SHP77 treated with DMSO at 0.1 percent for 48 hours (cell line): Measurements from ENCODE around the gene OR14J1.
"Not testable (repeated sequence)": the region's sequence is repeated elsewhere in the genome, so short reads cannot be mapped to it uniquely, and the experiment has no call there.

Source experiments
- DNase-seq: peaks from one replicate; lab custom pipeline; 2025; lab: John Stamatoyannopoulos, UW

OR14J1 gene, protein sequence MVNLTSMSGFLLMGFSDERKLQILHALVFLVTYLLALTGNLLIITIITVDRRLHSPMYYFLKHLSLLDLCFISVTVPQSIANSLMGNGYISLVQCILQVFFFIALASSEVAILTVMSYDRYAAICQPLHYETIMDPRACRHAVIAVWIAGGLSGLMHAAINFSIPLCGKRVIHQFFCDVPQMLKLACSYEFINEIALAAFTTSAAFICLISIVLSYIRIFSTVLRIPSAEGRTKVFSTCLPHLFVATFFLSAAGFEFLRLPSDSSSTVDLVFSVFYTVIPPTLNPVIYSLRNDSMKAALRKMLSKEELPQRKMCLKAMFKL

DNA sequence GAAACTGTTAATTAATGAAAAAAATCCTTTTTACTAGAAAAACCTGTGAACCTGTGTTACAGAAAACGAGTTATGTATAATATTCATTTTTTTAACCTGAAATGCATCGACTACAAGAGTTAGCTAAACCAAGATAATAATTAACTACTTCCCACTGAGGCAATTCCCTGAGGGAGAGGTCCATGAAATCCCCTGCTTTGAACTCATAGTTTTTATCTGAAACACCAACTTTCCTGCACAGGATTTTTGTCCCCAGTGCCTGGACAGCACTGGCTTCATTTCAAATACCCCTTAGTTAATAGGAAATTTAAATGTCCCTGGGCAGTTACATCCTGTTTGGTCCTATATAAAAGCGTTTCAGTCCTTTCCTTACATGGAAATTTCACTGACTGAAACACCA is at the start of gene OR14J1:
TSS of gene OR14J1 (plus strand) at position 386 of the 400 bp plus-strand sequence. CDS start 4,989 bp downstream, outside the sequence.
- no peak for DNase-seq

DNA sequence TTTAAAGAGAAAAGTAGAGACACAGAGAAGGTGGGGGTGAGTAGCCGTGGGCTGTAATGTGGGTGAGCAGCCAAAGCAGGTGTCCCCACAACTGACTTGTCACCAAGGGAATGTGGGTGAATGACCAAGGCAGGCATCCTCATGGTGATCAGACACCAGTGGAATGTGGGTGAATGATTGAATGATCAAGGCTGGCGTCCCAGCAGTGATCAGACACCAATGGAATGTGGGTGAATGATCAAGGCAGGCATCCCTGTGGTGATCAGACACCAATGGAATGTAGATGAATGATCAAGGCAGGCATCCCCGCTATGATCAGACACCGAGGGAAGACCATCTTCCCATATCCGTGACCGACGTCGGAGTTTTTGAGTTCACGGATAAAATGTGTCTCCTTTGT is 49.8 kb upstream of the OR14J1 start:
- DNase-seq: no peak

DNA sequence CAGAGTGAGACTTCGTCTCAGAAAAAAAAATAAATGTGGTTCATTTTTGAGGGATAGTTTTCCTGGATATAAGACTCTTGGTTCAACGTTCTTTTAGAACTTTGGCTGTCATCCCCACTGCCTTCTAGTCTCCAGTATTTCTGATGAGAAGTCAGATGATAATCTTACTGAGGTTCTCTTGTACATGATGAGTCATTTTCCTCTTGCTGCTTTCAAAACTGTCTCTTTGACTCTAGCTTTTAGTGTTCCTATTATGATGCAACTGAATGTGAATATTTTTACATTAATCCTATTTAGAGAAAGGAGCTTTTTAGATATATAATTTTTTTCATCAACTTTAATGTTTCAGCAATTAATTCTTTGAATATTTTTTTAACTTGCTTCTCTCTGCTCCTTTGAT is 46.0 kb upstream of the OR14J1 start:
- no peak for DNase-seq

DNA sequence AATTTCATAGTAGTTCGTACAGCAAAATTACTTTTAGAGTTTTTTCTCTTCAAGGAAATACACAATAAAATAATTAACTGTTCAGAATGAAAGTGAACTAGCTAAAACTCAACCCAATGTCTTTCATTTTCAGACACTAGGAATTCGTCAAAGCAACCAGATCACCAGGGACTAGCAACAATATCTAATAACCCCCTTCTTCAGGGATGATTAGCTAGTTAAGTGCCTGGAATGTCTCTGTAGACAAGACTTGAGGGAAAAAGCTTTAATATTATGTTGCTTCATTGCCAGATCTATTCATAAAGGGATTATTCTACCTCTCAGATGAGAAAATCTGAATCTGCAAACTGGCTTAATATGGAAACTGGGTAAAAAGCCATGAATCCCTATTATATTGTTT is 41.8 kb upstream of the OR14J1 start:
- DNase-seq: no peak

DNA sequence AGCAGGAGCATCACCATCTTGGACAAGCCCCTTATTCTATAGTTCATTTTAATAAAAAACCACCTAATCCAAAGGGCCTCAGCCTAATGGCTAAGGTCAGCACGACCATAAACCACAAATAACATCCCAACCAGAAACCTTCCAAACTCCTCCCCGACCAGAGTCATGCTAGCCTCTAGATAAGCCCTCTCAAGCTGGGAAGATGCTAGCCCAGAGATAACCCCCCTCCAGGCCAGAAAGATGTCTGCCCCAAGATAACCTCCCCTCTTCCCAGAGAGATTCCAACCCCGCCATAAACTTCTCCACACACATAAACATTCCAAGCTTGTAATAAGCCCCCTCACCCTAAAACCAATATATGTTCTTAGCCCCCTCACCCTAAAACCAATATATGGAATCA is 38.5 kb upstream of the OR14J1 start:
- DNase-seq: no peak

DNA sequence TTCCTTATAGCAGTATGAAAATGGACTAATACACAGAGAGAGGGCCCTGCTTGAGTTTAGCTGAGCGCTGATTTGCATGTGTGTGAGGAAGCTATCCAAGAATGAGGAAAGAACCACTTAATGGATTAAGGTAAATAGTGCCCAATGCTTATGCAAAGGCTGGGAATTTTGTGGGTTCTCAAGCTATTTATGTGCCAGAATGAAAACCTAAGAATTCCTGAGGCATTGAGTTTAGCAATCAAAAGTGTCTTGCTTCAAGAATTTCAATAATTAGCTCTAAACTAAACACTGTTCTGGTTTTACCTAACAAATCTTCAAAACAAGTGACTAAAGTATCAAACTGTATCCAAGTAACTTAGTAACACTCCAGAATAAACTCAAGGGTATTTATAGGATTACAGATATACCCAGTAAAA is 7.0 kb upstream of the OR14J1 start:
- DNase-seq: no peak

DNA sequence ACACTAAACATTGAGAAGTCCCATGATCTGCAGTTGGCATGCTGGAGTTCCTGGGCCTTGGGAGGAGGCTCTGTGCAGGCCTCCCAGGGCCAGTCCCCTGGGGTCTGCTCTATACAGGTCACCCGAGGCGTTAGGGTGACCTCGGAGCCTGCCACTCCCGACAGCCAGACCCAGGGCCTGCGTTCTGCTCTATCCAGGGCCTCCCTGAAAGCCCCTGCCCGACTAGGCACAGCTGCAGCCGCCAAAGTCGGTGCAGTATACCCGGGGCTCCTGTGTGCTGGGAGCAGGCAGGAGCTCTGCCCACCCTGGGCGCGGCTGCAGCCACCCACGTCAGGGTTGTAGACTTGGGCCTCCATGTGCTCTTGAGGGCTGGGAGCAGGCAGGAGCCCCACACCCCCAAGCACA is 6.3 kb upstream of the OR14J1 start:
- DNase-seq: no peak

DNA sequence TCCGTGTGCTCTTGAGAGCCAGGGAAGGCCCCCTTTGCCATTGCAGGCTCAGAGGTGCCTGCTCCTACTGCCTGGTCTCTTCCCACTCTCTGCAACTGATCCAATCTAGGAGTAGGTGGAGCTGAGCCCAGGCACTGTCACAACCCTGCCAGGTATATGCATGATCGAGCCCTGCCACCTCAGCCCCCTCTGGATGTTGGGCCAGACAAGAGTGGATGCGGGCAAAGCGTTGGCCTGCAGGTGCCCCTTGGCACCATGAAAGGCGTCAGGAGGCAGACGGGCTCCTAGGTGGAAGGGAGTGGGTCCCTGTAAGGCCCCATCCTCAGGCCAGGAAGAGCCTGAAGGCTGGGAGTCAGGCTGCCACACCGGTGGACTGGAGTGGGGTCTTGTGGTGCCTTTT is 5.9 kb upstream of the OR14J1 start:
- no peak for DNase-seq

DNA sequence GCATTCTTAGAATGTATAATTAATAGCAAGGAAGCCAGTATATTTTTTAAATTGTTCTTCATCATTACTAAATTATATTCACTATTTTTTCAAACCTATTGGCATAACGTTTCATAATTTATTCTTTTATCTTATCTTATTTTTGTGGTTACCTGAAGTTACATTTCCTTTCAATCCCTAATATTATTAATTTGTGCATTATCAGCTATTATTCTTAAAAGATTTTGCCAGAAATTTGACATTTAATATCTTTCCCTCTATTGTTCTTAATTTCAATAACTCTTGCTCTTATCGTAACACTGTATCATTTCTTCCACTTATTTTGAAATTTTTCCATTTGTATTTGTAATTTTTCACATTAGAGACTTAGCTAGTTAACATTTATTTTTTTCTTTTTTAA is 18.4 kb downstream of the OR14J1 start:
- DNase-seq: no peak

DNA sequence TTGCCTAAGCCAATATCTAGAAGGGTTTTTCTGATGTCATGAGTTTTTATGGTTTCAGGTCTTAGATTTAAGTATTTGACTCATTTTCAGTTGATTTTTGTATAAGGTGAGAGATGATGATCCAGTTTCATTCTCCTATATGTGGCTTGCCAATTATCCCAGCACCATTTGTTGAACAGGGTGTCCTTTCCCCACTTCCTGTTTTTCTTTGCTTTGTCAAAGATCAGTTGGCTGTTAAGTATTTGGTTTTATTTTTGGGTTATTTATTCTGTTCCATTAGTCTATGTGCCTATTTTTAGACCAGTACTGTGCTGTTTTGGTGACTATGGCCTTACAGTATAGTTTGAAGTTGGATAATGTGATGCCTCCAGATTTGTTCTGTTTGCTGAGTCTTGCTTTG is 21.8 kb downstream of the OR14J1 start:
- not testable (repeated sequence) for DNase-seq

DNA sequence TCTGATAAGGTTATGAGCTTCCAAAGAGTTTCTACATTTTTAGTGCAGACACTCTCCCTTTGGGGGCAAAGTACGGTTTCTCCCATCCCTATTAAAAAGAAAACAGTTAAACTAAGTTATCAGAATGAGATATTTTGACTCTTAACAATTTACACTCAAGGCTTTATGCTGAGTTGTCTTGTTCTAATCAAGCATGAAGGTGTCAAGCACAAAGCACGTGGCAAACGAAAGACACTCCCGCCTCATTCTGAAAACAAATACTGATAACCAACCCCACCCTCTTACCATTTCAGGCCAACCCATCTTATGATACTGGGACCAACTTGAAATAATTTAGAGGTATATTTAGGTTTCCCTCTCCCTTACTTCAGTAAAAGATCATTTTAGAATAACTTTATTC is 24.3 kb downstream of the OR14J1 start:
- DNase-seq: no peak

DNA sequence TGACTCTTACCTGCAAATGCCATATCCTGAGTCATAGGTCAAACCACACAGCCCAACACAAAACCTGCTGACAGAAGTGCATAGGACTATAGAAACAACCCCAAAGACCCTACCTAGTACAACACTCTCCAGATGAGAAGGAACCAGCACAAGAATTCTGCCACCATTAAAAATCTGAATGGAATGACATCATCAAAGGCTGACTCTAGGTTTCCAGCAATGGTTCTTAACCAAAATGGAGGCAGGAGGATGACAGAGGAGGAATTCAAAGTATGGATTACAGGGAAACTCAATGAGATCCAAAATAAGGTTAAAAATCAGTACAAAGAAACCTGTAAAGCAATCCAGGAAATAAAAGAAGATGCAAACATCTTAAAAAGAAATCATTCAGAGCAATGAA is 31.2 kb downstream of the OR14J1 start:
- DNase-seq: no peak

DNA sequence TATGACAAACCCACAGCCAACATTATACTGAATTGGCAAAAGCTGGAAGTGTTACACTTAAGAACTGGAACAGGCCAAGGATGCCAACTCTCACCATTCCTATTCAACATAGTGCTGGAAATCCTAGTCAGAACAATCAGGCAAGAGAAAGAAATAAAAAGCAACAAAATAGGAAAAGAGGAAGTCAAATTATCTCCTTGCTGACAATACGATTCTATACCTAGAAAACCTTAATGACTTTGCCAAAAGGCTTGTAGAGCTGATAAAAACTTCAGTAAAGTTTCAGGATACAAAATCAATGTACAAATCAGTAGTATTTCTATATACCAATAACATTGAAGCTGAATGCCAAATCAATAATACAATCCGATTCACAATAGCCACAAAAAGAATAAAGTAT is 34.8 kb downstream of the OR14J1 start:
- DNase-seq: no peak

DNA sequence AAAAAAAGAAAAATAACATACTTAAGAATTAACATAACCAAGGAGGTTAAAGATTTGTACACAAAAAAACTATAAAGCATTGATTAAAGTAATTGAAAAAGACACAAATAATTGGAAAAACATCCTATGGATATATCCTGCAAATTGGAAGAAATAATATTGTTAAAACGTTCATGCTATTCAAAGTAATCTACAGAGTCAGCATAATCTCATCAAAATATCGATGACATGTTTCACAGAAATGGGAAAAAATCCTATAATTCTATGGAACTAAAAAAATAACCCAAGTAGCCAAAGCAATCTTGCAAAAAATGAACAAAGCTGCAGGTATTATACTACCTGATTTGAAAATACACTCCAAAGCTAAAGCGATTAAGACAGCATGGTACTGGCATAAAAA is 43.9 kb downstream of the OR14J1 start:
- DNase-seq: no peak

DNA sequence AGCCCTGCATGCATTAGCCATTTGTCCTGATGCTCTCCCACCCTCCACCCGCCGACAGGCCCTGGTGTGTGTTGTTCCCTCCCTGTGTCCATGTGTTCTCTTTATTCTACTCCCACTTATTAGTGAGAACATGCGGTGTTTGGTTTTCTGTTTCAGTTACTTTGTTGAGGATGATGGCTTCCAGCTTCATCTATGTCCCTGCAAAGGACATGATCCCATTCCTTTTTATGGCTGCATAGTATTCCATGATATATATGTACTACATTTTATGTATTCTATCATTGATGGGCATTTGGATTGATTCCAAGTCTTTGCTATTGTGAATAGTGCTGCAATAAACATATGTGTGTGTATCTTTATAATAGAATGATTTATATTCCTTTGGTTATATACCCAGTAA is 47.8 kb downstream of the OR14J1 start:
- DNase-seq: not testable (repeated sequence)

DNA sequence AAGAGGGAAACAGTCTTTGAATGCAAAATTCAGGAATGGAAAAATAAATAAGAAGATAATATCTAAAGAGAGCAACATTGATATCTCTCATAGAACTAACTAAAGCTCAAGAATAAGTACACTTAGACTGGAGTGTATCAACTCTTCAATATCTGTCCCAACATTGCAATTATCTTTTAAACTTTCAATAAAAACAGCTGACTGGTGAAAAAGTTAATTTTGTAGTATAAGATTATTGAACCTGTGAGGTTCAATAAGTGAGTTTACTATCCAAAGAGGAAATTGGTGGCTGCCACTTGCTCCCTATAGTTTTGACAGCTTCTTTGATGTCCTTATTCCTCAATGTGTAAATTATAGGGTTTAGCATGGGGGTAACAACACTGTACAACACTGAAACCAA is 53.5 kb downstream of the OR14J1 start:
- DNase-seq: no peak

DNA sequence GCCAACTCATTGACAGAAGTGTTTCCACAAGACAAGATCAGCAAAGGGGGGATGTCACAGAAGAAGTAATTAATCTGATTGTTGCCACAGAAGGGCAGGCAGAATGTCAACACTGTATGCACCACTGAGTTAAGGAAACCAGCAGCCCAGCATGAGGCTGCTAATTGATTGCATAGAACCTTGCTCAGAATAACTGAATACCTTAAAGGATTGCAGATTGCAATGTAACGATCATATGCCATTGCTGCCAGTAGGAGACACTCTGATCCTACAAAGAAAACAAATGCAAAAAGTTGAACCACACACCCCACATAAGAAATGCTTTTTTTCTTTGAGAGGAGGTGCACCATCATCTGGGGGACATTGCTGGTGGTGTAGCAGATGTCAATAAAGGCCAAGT is 54.1 kb downstream of the OR14J1 start:
- no peak for DNase-seq
